Adrenal gland (tissue), 5 donors: Measurements from ENCODE around the gene FLYWCH2.

Source experiments
- CTCF ChIP-seq, 6 experiments: fragments of 450-650 bp in 4 of 6; fragments of 200-600 bp in 2 of 6; sonication (generic) in 1 of 6; IDR thresholded peaks; 1 replicate in 5 of 6; 2 replicates in 1 of 6; pipeline versions ENCODE4 v1.5.1 to v1.8.0; 2016 to 2021; ENCODE audit warnings: antibody characterized with exemption in 6 of 6, mild to moderate bottlenecking in 2 of 6, moderate library complexity in 1 of 6
- POLR2A ChIP-seq, 2 donors: fragments of 450-650 bp; IDR thresholded peaks; one replicate each; pipeline ENCODE4 v1.6.1; 2017; ENCODE audit warnings: antibody characterized with exemption in 2 of 2, mild to moderate bottlenecking in 2 of 2, moderate library complexity in 1 of 2
- donor health status: DM: no; HTN: no; CAD: no.

DNA sequence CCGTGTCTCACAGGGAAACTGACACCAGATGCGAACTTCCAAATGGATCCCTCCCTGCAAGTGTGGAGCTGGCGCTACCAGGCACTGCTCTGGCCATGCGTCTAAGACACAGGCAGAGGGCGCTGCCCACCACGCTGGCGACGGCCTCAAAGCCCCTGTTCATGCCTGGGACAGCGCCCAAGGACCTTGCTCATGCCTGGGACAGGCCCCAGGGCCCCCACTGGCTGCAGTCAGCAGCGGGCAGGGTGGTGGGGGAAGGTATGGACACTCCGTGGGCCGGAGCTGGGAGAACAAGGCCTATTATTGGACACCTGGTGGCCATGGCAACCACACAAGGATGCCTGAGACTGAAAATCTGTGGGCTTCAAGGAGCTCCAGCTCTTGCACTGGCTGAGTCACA is 44.1 kb upstream of the FLYWCH2 start:
- peak; percentile 77 to 95 (median 90) for TF ChIP-seq CTCF (IDR thresholded peaks at IDR 0.05)
- no peak for TF ChIP-seq POLR2A (IDR thresholded peaks at IDR 0.05)
